Activated T-cell treated with anti-CD3 and anti-CD28 coated beads for 48 hours (primary cell): Measurements from ENCODE around the gene MAPK9.
A peak's percentile ranks its signal among the peaks of the same experiment; 100 is the strongest.
"Not testable (repeated sequence)": the region's sequence is repeated elsewhere in the genome, so short reads cannot be mapped to it uniquely, and the experiment has no call there.

Source experiments
- DNase-seq: peaks from one replicate; pipeline ENCODE4 v3.0.0-alpha.2; 2020; ENCODE audit warnings: low read depth

MAPK9 gene

GRCh38 chr5:180235077-180235476, 56.8 kb downstream of the MAPK9 start:
- no peak for DNase-seq

GRCh38 chr5:180234271-180234670, 57.6 kb downstream of the MAPK9 start:
- DNase-seq, result no peak

- DNase-seq, result no peak
These were observed 58.2 kb downstream of the MAPK9 start for GRCh38 chr5:180233729-180234128.

- DNase-seq, result no peak
These were observed 61.9 kb downstream of the MAPK9 start for GRCh38 chr5:180230017-180230416.

GRCh38 chr5:180222056-180222455, 69.8 kb downstream of the MAPK9 start:
- no peak for DNase-seq

GRCh38 chr5:180217797-180218196, 74.1 kb downstream of the MAPK9 start:
- no peak for DNase-seq

GRCh38 chr5:180216646-180217171, 75.2 kb downstream of the MAPK9 start:
- no peak for DNase-seq

- no peak for DNase-seq
These were observed 75.9 kb downstream of the MAPK9 start for GRCh38 chr5:180215783-180216630.

GRCh38 chr5:180214870-180215770, 76.8 kb downstream of the MAPK9 start:
- DNase-seq, result no peak

- no peak for DNase-seq
These were observed 78.2 kb downstream of the MAPK9 start for GRCh38 chr5:180213657-180214207.

GRCh38 chr5:180213256-180213600, 78.7 kb downstream of the MAPK9 start:
- DNase-seq, result no peak

- DNase-seq, result no peak
These were observed 79.3 kb downstream of the MAPK9 start for GRCh38 chr5:180212363-180213255.

GRCh38 chr5:180211761-180212035, 80.2 kb downstream of the MAPK9 start:
- no peak for DNase-seq

GRCh38 chr5:180210961-180211760, 80.7 kb downstream of the MAPK9 start:
- no peak for DNase-seq

GRCh38 chr5:180210077-180210476, 81.8 kb downstream of the MAPK9 start:
- not testable (repeated sequence) for DNase-seq

GRCh38 chr5:180209137-180209581, 82.7 kb downstream of the MAPK9 start, which contains the start of gene RASGEF1C:
TSS of gene RASGEF1C (minus strand) at chr5:180209211. CDS start at chr5:180138052, 71,159 bp downstream.
- peak; percentile 71 for DNase-seq

GRCh38 chr5:180208435-180209081, 83.3 kb downstream of the MAPK9 start:
- DNase-seq, result no peak

- no peak for DNase-seq
These were observed 83.8 kb downstream of the MAPK9 start for GRCh38 chr5:180208038-180208434.

GRCh38 chr5:180207593-180207992, 84.3 kb downstream of the MAPK9 start:
- DNase-seq, result no peak

- no peak for DNase-seq
These were observed 84.9 kb downstream of the MAPK9 start for GRCh38 chr5:180206993-180207392.
